Fibroblast of skin of left quadriceps (primary cell): ENCODE data around the gene ARHGAP15.

Experiments used
- DNase-seq, 2 experiments: peaks; one replicate each; pipeline ENCODE4 v3.0.0-alpha.2; 2013; ENCODE audit warnings: low read depth in 2 of 2

Gene ARHGAP15

GRCh38 chr2:143144813-143145455 is 15.7 kb downstream of the ARHGAP15 start:
- peak in 1 of 2 experiments; percentile 2 for DNase-seq

- DNase-seq = no peak
Measured at GRCh38 chr2:143146366-143146765, 17.1 kb downstream of the ARHGAP15 start.

DNA sequence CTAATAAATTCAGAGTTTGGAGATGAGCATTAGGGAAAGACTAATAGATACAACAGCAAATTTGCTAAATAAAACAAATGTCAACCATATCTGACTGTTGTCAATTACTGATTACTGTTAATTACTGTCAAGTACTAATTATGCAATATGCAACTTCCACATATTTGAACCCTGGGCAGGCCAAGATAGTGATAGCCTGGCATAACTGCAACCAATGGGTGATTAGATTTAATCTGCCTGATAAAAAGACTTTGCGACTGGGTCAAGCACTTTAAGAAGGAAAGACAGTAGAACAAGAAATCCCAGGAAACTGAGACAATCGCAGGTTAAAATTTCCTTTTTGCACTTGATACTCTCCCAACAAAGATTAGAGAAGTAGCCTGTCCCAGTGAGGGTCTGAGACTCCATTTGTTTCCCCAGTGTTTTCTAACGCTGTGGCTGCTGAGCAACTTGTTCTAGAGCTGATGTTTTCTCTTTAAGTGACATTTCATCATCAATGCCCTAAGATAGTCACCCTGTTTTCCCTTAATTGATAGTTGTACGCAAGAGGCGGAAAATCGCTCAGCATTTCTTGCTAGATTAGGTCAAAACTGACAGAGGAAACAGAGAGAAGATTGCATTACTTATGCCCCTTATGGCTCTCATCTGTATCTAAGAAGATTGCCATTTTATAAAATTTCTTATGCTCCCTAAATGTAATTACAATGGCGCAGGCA is 17.8 kb downstream of the ARHGAP15 start:
- no peak for DNase-seq

- DNase-seq = no peak
Measured at GRCh38 chr2:143148011-143148410, 18.8 kb downstream of the ARHGAP15 start.

DNA sequence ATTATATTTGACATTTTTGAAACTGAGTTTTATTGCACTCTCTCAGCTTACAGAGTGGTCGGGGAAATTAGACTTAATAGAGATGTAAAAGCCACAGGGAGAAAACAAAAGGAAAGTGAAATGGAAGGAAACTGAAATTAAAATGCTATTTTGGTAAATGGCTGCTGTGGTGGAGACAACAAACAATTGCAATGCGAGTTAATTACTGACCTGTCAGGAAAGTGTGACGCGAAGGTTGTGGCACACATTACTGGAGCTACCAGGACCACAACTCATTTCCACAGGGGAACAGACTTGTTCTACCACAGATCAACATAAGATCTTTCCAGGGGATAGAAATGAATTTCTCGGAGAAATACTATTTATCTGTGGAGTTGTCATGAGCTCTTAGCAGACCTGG is 19.5 kb downstream of the ARHGAP15 start:
- no peak for DNase-seq

- no peak for DNase-seq
Measured at GRCh38 chr2:143150287-143150686, 21.1 kb downstream of the ARHGAP15 start.

DNA sequence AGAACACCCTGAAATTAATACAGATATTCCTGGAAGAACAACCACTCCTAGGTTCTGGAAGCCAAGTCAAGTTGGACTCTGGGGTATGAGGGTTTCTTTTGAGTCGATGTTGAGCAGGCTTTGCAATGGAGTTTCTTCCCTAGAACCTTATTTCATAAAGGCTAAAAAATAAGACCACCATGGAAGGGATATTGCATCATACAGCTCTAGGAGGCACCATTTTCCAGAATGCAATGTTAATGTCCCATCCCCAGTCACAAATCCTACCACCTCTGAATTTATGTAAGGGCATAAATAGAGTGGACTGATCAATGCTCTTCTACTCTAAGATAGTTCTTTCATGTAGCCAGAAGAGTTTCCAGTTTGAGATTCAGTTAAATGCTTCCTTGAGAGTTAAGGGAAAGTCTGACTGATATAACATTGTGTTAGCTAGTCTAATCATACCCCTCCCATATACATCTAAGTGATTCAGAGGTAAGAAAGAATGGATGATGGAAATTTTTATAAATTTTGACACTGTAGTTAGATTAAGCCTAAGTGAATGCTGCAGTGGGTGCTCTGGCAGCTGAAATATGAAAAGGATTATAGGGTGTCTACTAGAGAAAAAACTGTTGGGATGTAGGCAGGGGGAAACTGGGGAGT is 22.0 kb downstream of the ARHGAP15 start:
- DNase-seq = no peak

- no peak for DNase-seq
Measured at GRCh38 chr2:143152219-143152618, 23.0 kb downstream of the ARHGAP15 start.

DNA sequence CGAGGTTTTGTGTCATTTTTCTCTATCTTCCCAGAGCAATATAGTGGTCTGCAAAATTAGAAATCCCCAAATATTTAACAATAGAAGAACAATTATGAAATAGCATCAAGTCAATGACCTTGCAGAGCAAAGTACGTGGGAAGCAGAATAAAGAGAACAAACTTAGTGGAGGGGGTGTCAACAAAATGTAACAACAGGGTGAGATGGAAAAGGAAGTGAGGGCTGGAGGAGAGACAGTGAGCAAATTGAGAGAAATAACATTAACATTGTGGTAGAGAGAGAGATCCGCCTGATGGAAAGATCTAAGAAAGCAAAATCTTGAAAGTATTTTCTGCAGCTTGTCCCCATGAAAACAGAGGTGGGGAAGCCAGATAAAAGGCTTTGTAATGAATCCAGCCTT is 23.4 kb downstream of the ARHGAP15 start:
- DNase-seq = no peak

DNA sequence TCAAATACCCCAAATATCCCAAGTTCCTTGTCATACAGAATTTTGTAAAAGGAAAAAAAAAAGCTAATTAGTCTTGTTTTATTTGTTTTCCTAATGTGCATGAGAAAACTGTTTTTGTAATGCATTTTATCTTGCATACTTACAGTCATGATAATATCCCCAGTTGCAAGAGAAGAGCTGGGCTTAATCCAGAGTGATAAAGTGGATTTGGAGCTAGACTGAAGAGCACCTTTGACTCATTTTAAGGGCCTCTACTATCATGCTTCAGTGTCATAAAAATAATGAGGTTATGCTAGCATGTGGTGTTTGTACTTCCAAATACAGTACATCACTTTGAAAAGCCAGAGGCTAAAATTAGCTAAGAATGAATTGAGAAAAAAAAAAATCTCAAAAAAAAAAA is 26.4 kb downstream of the ARHGAP15 start:
- DNase-seq = no peak

DNA sequence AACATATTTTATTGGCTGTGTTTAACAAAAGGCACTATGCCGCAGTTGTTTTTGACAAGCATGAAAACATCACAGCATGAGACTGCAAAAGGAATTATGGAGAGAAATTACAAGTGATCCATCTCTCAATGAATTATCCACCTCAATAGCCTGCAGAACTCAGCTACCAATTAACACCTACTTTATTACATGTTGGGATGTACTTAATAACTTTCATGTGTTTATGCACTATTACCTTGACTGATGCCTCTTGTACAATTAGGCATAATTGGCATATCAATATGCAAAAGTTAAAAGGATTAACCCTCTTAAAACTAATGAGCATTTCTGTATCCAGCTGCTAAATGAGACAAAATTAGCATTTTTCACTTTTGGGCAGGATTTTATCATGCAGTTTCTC is 27.8 kb downstream of the ARHGAP15 start:
- DNase-seq = no peak

GRCh38 chr2:143157418-143157817 is 28.2 kb downstream of the ARHGAP15 start:
- DNase-seq = no peak

GRCh38 chr2:143158098-143158497 is 28.9 kb downstream of the ARHGAP15 start:
- no peak for DNase-seq

DNA sequence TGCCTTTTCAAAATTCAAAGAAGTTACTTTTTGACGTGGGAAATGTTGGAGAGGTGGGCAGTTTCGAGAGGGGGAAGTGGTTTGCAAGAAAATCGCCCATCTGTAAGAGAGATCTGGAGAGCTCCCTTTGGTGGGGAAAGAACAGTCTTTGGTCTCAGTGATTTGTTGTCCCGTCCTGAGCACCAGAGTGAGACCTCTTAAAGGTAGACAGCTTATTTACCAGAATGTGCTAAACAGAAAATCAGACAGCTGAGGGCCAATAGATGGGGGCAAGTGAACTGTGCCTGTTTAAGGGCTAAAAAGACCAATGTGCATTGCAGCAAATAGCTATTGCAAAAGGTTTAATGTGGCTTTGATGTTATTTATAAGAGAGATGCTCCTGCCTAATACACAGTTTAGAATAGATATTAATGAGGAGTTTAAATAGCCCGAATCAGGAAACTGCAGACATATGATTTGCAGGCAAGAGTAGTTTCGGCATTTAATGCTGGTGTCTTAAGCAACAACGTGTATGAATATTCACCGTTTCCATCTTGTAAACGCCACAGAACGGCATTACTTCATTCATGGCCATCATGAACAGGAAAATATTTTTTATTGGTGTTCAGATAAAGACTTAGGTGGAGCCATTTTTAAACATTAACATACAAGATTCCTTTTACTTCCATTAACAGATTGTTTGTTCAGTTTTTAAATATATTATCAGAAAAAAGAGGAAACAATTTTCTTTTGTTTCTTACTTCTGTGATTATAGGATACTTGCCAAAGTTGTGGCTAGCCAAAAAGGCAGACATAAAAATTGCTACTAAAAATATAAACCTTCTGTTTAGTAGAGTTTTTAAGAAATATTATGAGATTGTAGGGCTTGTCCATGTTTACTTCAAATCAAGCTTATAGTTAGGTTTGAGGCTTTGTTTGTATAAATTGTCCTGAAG is 29.6 kb downstream of the ARHGAP15 start:
- no peak for DNase-seq

DNA sequence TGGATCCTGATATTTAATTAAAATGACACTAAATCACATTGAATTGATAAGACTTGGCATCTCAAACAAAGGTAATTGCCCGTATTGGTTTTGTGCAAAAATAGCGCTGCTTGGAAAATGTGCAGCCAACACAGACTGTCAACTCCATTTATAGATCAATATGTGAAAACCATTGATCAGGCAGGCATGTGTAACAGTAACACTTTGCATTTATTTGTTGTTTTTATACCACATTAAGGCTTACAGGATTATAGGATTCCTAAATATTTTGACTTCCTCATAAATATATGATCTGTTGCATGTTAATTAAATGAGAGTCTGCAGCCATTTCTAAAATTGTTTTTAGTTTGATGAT is 30.2 kb downstream of the ARHGAP15 start:
- no peak for DNase-seq

GRCh38 chr2:143160732-143161707 is 31.8 kb downstream of the ARHGAP15 start:
- DNase-seq = no peak

DNA sequence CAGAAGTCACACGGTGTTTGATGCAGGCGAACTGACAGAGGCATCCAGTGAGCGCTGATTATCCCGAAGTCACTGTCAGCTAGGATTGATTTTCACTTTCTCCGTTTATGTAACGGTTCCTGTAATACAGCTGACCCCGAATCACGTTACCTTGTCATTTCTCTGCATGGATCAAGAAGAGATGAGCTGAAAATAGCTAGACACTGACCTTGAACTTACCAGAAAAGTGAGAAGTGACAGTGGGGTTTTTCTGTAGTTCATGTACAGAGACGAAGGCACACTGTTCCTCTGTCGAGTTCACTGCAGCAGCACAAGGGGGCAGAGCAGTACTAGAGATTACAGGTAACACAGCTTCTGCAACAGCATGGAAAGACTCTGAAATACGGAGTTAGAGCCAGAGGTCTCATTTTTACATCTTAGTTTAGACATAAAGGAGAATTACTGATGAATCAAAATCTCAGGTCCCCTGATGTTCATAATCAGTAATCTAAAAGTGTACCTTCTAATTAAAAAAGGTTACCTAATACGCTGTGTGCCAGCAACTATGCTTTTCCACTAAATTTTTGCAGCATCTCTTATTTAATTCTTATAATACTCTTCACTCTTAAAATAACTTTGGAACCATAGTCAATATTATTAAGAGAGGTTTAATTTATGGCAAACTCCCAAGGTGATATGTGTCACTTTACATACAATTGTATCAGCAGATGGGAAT is 33.1 kb downstream of the ARHGAP15 start:
- DNase-seq = peak in 1 of 2 experiments; percentile 11

- DNase-seq = no peak
Measured at GRCh38 chr2:143162997-143163396, 33.8 kb downstream of the ARHGAP15 start.

GRCh38 chr2:143163499-143163898 is 34.3 kb downstream of the ARHGAP15 start:
- DNase-seq = no peak

GRCh38 chr2:143165291-143165690 is 36.1 kb downstream of the ARHGAP15 start:
- DNase-seq = no peak
